ENCODE data around the gene LRRC56. TPM values are rescaled to one million over a fixed set of nuclear protein-coding genes. Genes with fewer than 3 reads are reported as not detected.

Gene LRRC56
- polyA plus RNA-seq, 1 experiment, result 1.5 TPM

- TF ChIP-seq, protein P1, sequence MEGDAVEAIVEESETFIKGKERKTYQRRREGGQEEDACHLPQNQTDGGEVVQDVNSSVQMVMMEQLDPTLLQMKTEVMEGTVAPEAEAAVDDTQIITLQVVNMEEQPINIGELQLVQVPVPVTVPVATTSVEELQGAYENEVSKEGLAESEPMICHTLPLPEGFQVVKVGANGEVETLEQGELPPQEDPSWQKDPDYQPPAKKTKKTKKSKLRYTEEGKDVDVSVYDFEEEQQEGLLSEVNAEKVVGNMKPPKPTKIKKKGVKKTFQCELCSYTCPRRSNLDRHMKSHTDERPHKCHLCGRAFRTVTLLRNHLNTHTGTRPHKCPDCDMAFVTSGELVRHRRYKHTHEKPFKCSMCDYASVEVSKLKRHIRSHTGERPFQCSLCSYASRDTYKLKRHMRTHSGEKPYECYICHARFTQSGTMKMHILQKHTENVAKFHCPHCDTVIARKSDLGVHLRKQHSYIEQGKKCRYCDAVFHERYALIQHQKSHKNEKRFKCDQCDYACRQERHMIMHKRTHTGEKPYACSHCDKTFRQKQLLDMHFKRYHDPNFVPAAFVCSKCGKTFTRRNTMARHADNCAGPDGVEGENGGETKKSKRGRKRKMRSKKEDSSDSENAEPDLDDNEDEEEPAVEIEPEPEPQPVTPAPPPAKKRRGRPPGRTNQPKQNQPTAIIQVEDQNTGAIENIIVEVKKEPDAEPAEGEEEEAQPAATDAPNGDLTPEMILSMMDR (IDR thresholded peaks at IDR 0.05; ENCODE audit: insufficient read depth, low read depth, low read length), result no peak
- DNase-seq (ENCODE audit: low read depth), result no peak
- peak overlapping the region; percentile 78 for H3K4me3 ChIP-seq (ENCODE audit: low read depth, low read length)
- ChIA-PET POLR2A (interaction anchor here (2.0 kb wide), 1 partner anchor 10 kb away, joined by 20 read pairs; no protein-coding TSS in a partner anchor), CTCF (interaction anchor here (1.3 to 1.5 kb wide), 2 partner anchors 9 to 132 kb away, joined by 4 read pairs; no protein-coding TSS in a partner anchor)
- no peaks in the 10 kb centered on the region for H3K27me3 ChIP-seq (ENCODE audit: control insufficient read depth, insufficient read depth, low read length)
- peaks cover 4% of the 10 kb centered on the region; the same call in 1 of the 2 replicates for H3K36me3 ChIP-seq (ENCODE audit: control insufficient read depth, insufficient read depth, low read length)
These were observed 37.4 kb downstream of the LRRC56 start for GRCh38 chr11:574632-575312.

DNA sequence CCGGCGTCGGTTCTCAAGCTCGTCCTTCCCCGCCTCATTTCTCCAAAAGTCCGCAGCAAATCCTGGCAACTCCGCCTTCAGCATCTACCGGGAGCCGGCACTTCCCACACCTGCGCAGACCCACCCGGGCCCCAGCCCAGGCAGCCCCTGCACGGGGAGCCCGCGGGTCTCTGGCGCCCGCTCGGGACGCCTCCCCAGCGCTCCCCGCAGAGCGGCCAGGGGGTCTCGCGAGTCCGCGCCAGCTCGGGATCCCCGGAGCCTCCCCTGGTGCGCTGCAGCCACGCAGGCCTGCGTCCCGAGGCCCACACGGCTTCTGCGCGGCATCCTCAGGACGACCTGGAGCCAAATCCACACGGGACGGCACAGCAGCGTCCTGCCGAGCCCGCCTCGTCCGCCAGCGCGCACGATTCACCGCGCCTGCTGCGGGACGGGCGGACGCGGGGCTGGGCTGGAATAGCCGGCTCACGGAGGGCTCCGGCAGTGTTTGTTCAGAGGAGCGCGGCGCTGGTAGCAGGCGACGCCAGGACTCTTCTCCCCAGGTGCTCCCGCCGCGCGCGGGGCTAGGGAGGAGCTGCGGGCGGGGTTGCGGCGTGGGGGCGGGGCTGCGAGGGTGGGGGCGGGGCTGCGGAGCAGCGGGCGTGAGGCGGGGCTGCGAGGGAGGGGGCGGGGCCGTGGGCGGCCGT, 38.1 kb downstream of the LRRC56 start:
- Histone ChIP-seq H3K36me3 (ENCODE audit: control insufficient read depth, insufficient read depth, low read length) (peaks cover 4% of the 10 kb centered on the region; the same call in 1 of the 2 replicates), H3K27me3 (ENCODE audit: control insufficient read depth, insufficient read depth, low read length) (no peaks in the 10 kb centered on the region), H3K4me3 (ENCODE audit: low read depth, low read length) (peak overlapping the region; percentile 78)
- TF ChIP-seq, protein P1 (IDR thresholded peaks at IDR 0.05; ENCODE audit: insufficient read depth, low read depth, low read length), result no peak
- POLR2A ChIA-PET, result interaction anchor here (0.5 to 2.0 kb wide), 5 partner anchors 10 to 807 kb away, joined by 3 to 20 read pairs (median 3); no protein-coding TSS in a partner anchor
- CTCF ChIA-PET, result interaction anchor here (0.6 to 1.5 kb wide), 4 partner anchors 9 to 148 kb away, joined by 3 to 4 read pairs (median 4); no protein-coding TSS in a partner anchor
- DNase-seq (ENCODE audit: low read depth), result no peak

- peak; percentile 31 for DNase-seq (ENCODE audit: low read depth)
- POLR2A ChIA-PET, result interaction anchor here (0.5 to 2.0 kb wide), 6 partner anchors 12 to 806 kb away, joined by 3 to 20 read pairs (median 3); no protein-coding TSS in a partner anchor
- TF ChIP-seq, protein P1 (IDR thresholded peaks at IDR 0.05; ENCODE audit: insufficient read depth, low read depth, low read length), result no peak
- CTCF ChIA-PET, result interaction anchor here (0.6 to 1.3 kb wide), 3 partner anchors 10 to 148 kb away, joined by 3 to 4 read pairs (median 3); no protein-coding TSS in a partner anchor
- Histone ChIP-seq H3K4me3 (ENCODE audit: low read depth, low read length) (peak within 1 kb of the TSS; percentile 99), H3K27me3 (ENCODE audit: control insufficient read depth, insufficient read depth, low read length) (no peaks in the 10 kb centered on the region), H3K36me3 (ENCODE audit: control insufficient read depth, insufficient read depth, low read length) (peaks cover 4% of the 10 kb centered on the region; the same call in 1 of the 2 replicates)
These were observed 38.9 kb downstream of the LRRC56 start, which contains the start of gene PHRF1 for GRCh38 chr11:575996-576768. TSS of gene PHRF1 (plus strand) at chr11:576470. CDS start at chr11:581513, 5,043 bp downstream.

- TF ChIP-seq, protein P1 (IDR thresholded peaks at IDR 0.05; ENCODE audit: insufficient read depth, low read depth, low read length), result no peak
- H3K27me3 ChIP-seq (ENCODE audit: control insufficient read depth, insufficient read depth, low read length), result no peaks in the 10 kb centered on the region
- ChIA-PET POLR2A (no interaction called here), CTCF (interaction anchor here (0.9 kb wide), 1 partner anchor 23 kb away, joined by 3 read pairs; no protein-coding TSS in a partner anchor)
- peak overlapping the region; percentile 99 for H3K4me3 ChIP-seq (ENCODE audit: low read depth, low read length)
- H3K36me3 ChIP-seq (ENCODE audit: control insufficient read depth, insufficient read depth, low read length), result peaks cover 6% of the 10 kb centered on the region
- no peak for DNase-seq (ENCODE audit: low read depth)
These were observed 39.7 kb downstream of the LRRC56 start for GRCh38 chr11:576811-577610.

All from BJ (cell line).